H9 (cell line): ENCODE data around the gene RBP4. TPM values are rescaled to one million over a fixed set of nuclear protein-coding genes. Genes with fewer than 3 reads are reported as not detected.

ENCODE experiments used
- DNase-seq: peaks from one replicate; pipeline ENCODE4 v3.0.0-alpha.2; 2017
- H2AFZ ChIP-seq: one replicate; pipeline ENCODE4 v1.6.1; 2013; ENCODE audit warnings: mild to moderate bottlenecking, low read length, control low read depth, moderate library complexity
- H2AK5ac ChIP-seq: 2 replicates; pipeline ENCODE4 v1.6.1; 2013; ENCODE audit warnings: low read length, control low read depth, mixed read lengths; ENCODE audit not compliant: insufficient read length
- H2BK120ac ChIP-seq: one replicate; pipeline ENCODE4 v1.6.1; 2013; ENCODE audit warnings: low read depth, mild to moderate bottlenecking, low read length, control low read depth, inconsistent platforms; ENCODE audit not compliant: poor library complexity, severe bottlenecking
- H2BK12ac ChIP-seq: 2 replicates; pipeline ENCODE4 v1.6.1; 2013; ENCODE audit warnings: low read length, control low read depth, mixed read lengths, low read depth; ENCODE audit not compliant: insufficient read length
- H2BK15ac ChIP-seq: 2 replicates; pipeline ENCODE4 v1.6.1; 2013; ENCODE audit warnings: low read depth, low read length, control low read depth
- H2BK20ac ChIP-seq: one replicate; pipeline ENCODE4 v1.6.1; 2013; ENCODE audit warnings: low read depth, mild to moderate bottlenecking, low read length, control low read depth, inconsistent platforms; ENCODE audit not compliant: poor library complexity, severe bottlenecking
- H2BK5ac ChIP-seq: 2 replicates; pipeline ENCODE4 v1.6.1; 2013; ENCODE audit warnings: low read length, control low read depth, mixed read lengths; ENCODE audit not compliant: insufficient read length
- H3K14ac ChIP-seq: 2 replicates; pipeline ENCODE4 v1.6.1; 2013; ENCODE audit warnings: low read length, control low read depth; ENCODE audit not compliant: insufficient read depth
- H3K18ac ChIP-seq: 2 replicates; pipeline ENCODE4 v1.6.1; 2013; ENCODE audit warnings: low read depth, mild to moderate bottlenecking, mixed read lengths, low read length, control low read depth; ENCODE audit not compliant: insufficient read length
- H3K23ac ChIP-seq: 2 replicates; pipeline ENCODE4 v1.6.1; 2013; ENCODE audit warnings: low read length, control low read depth, mixed read lengths, low read depth; ENCODE audit not compliant: insufficient read length
- H3K23me2 ChIP-seq: 2 replicates; pipeline ENCODE4 v1.6.1; 2013; ENCODE audit warnings: low read depth, mild to moderate bottlenecking, mixed read lengths, low read length, control low read depth; ENCODE audit not compliant: insufficient read length, poor library complexity, severe bottlenecking
- H3K27ac ChIP-seq: 2 replicates; pipeline ENCODE4 v1.5.1; 2013; ENCODE audit warnings: low read length, control low read depth, mixed read lengths, low read depth; ENCODE audit not compliant: insufficient read length
- H3K27me3 ChIP-seq: 2 replicates; pipeline ENCODE4 v1.6.1; 2013; ENCODE audit warnings: low read length, control low read depth, inconsistent platforms; ENCODE audit not compliant: insufficient read depth
- H3K4ac ChIP-seq: 2 replicates; pipeline ENCODE4 v1.6.1; 2013; ENCODE audit warnings: low read depth, mild to moderate bottlenecking, control low read depth, inconsistent platforms, low read length, moderate library complexity
- H3K4me1 ChIP-seq: 2 replicates; pipeline ENCODE4 v1.6.1; 2013; ENCODE audit warnings: low read length, control low read depth, inconsistent platforms; ENCODE audit not compliant: insufficient read depth
- H3K4me2 ChIP-seq: 2 replicates; pipeline ENCODE4 v1.6.1; 2013; ENCODE audit warnings: low read length, control low read depth, mixed read lengths; ENCODE audit not compliant: insufficient read length, insufficient read depth
- H3K56ac ChIP-seq: 2 replicates; pipeline ENCODE4 v1.6.1; 2013; ENCODE audit warnings: low read depth, mild to moderate bottlenecking, mixed read lengths, low read length, control low read depth; ENCODE audit not compliant: insufficient read length
- H3K79me1 ChIP-seq: 2 replicates; pipeline ENCODE4 v1.6.1; 2013; ENCODE audit warnings: low read depth, mild to moderate bottlenecking, moderate library complexity, low read length, control low read depth, inconsistent platforms; ENCODE audit not compliant: insufficient read depth, poor library complexity, severe bottlenecking
- H3K79me2 ChIP-seq: 2 replicates; pipeline ENCODE4 v1.6.1; 2013; ENCODE audit warnings: low read length, control low read depth, inconsistent platforms; ENCODE audit not compliant: insufficient read depth
- H3K9ac ChIP-seq: 2 replicates; pipeline ENCODE4 v1.6.1; 2013; ENCODE audit warnings: low read length, control low read depth, mixed read lengths; ENCODE audit not compliant: insufficient read length; ENCODE audit errors: extremely low read depth
- H3K9me3 ChIP-seq: one replicate; pipeline ENCODE4 v1.6.1; 2013; ENCODE audit warnings: low read depth, low read length, inconsistent platforms; ENCODE audit not compliant: control insufficient read depth
- H3T11ph ChIP-seq: one replicate; pipeline ENCODE4 v1.6.1; 2013; ENCODE audit warnings: mild to moderate bottlenecking, low read length, control low read depth, inconsistent platforms
- H4K20me1 ChIP-seq: one replicate; pipeline ENCODE4 v1.6.1; 2013; ENCODE audit not compliant: control insufficient read depth, insufficient read length, insufficient read depth
- H4K5ac ChIP-seq: 2 replicates; pipeline ENCODE4 v1.6.1; 2013; ENCODE audit warnings: low read depth, mild to moderate bottlenecking, mixed read lengths, low read length, control low read depth; ENCODE audit not compliant: insufficient read length
- H4K8ac ChIP-seq: replicated peaks from 2 replicates; pipeline ENCODE4 v1.6.1; 2013; ENCODE audit warnings: low read length, control low read depth, mixed read lengths, low read depth; ENCODE audit not compliant: insufficient read length
- H4K91ac ChIP-seq: 2 replicates; pipeline ENCODE4 v1.6.1; 2013; ENCODE audit warnings: low read depth, mild to moderate bottlenecking, moderate library complexity, mixed read lengths, low read length, control low read depth; ENCODE audit not compliant: insufficient read length
- H3K27ac Mint-ChIP-seq, 3 experiments: 2 replicates in 2 of 3; 3 replicates in 1 of 3; pipeline ENCODE4 v1.8.0; 2020 to 2021; ENCODE audit warnings: mixed read lengths in 3 of 3, mild to moderate bottlenecking in 1 of 3, moderate library complexity in 1 of 3
- H3K27me3 Mint-ChIP-seq: 2 replicates; pipeline ENCODE4 v1.8.0; 2021; ENCODE audit warnings: low read depth, mild to moderate bottlenecking, moderate library complexity, mixed read lengths
- H3K36me3 Mint-ChIP-seq, 3 experiments: 2 replicates in 2 of 3; 3 replicates in 1 of 3; pipeline ENCODE4 v1.8.0; 2020 to 2021; ENCODE audit warnings: low read depth in 3 of 3, mixed read lengths in 3 of 3; ENCODE audit not compliant: insufficient read depth in 1 of 3
- H3K4me1 Mint-ChIP-seq, 2 experiments: 2 replicates each; pipeline ENCODE4 v1.8.0; 2020; ENCODE audit warnings: mixed read lengths in 2 of 2
- H3K4me3 Mint-ChIP-seq, 2 experiments: 2 replicates in 1 of 2; 3 replicates in 1 of 2; pipeline ENCODE4 v1.8.0; 2020 to 2021; ENCODE audit warnings: mild to moderate bottlenecking in 2 of 2, mixed read lengths in 2 of 2, moderate library complexity in 1 of 2
- H3K9me3 Mint-ChIP-seq, 2 experiments: 2 replicates in 1 of 2; 3 replicates in 1 of 2; pipeline ENCODE4 v1.8.0; 2020; ENCODE audit warnings: mild to moderate bottlenecking in 2 of 2, mixed read lengths in 2 of 2, moderate library complexity in 1 of 2
- WGBS: extraction: QIAGEN DNeasy Blood & Tissue Kit; methylation state at CpG from one replicate; pipeline ENCODE4 v1.1.7; 2013; ENCODE audit warnings: missing lambda C conversion rate, low lambda C conversion rate, mixed read lengths; ENCODE audit not compliant: insufficient read length; ENCODE audit errors: extremely low coverage; 5-methylcytosine and 5-hydroxymethylcytosine counted together
- long read RNA-seq: library from polyadenylated mRNA; unstranded; transcript quantifications from one replicate; pipeline ENCODE4 v2.0.0, GENCODE V29; 2020
- total RNA-seq: library from RNA; stranded (reverse); gene quantifications from 2 replicates; pipeline ENCODE4 v1.2.1, GENCODE V29; 2021
- TF ChIP-seq, protein P1 (sequence below): fragments of 200-600 bp; sonication (generic); conservative IDR thresholded peaks from 3 replicates; pipeline ENCODE4 v1.8.0; 2021; ENCODE audit warnings: antibody characterized with exemption, mild to moderate bottlenecking

Gene RBP4
- not detected in 2 replicates for total RNA-seq
- long read RNA-seq, result 0 reads

DNA sequence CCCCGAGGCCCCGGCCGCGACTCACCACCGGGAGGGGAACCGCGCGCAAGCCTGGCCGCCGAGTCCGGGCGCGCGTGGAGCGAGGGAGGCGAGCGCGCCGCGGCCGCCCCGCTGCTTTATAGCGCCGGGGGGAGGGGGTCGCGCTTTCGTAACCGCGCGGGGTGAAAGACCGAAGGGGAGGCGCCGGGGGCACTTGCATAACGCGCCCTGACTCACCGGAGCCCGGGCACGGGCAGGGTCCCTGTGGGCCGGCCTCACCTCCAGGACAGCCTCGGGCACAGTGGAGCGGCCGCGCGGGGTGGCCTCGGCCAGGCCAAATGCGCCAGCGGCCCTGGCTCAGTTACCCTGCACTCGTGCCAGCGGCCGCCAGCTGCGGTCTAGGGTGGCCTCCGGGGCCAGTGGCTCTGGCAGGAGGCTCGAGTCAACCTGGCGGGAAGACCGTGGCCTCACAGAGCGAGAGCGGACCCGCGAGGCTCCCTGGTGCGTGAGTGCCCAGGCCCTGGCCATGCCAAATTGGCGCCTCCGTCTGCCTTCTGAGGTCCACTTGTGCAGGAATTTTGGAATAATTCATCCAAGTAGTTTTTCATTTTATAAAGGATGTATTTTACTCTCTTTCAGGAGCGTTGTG lies at the start of gene RBP4:
TSS of gene RBP4 (minus strand) at position 90 of the 628 bp plus-strand sequence. CDS start 207 bp downstream, outside the sequence.
- H3K9me3 Mint-ChIP-seq, result no peaks in the 10 kb centered on the region
- H3K18ac ChIP-seq, result no peak within 1 kb of the TSS
- no peaks in the 10 kb centered on the region for H3K79me1 ChIP-seq
- no peaks in the 10 kb centered on the region; a peak in 1 of 7 replicates for H3K36me3 Mint-ChIP-seq
- peak within 1 kb of the TSS; percentile 71 for H3K4me2 ChIP-seq
- H3K23ac ChIP-seq, result no peak within 1 kb of the TSS
- no peak within 1 kb of the TSS for H2AK5ac ChIP-seq
- no peak within 1 kb of the TSS for H3T11ph ChIP-seq
- no peak within 1 kb of the TSS for H3K56ac ChIP-seq
- H2AFZ ChIP-seq, result no peak within 1 kb of the TSS
- H3K27me3 Mint-ChIP-seq, result peaks cover 78% of the 10 kb centered on the region
- H3K79me2 ChIP-seq, result no peaks in the 10 kb centered on the region
- peak within 1 kb of the TSS; percentile 65 to 82 for H3K4me3 Mint-ChIP-seq
- H3K14ac ChIP-seq, result peak within 1 kb of the TSS; percentile 12; the same call in 1 of the 2 replicates
- H4K91ac ChIP-seq, result no peak within 1 kb of the TSS
- TF ChIP-seq, protein P1, sequence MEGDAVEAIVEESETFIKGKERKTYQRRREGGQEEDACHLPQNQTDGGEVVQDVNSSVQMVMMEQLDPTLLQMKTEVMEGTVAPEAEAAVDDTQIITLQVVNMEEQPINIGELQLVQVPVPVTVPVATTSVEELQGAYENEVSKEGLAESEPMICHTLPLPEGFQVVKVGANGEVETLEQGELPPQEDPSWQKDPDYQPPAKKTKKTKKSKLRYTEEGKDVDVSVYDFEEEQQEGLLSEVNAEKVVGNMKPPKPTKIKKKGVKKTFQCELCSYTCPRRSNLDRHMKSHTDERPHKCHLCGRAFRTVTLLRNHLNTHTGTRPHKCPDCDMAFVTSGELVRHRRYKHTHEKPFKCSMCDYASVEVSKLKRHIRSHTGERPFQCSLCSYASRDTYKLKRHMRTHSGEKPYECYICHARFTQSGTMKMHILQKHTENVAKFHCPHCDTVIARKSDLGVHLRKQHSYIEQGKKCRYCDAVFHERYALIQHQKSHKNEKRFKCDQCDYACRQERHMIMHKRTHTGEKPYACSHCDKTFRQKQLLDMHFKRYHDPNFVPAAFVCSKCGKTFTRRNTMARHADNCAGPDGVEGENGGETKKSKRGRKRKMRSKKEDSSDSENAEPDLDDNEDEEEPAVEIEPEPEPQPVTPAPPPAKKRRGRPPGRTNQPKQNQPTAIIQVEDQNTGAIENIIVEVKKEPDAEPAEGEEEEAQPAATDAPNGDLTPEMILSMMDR, result no peak
- no peak within 1 kb of the TSS for H2BK5ac ChIP-seq
- no peaks in the 10 kb centered on the region for H3K4me1 ChIP-seq
- H3K27me3 ChIP-seq, result peaks cover 24% of the 10 kb centered on the region
- no peak within 1 kb of the TSS for H2BK120ac ChIP-seq
- H2BK12ac ChIP-seq, result no peak within 1 kb of the TSS
- no peak within 1 kb of the TSS for H3K9ac ChIP-seq
- no peak within 1 kb of the TSS for H3K27ac ChIP-seq
- peak; percentile 33 for DNase-seq
- no peak within 1 kb of the TSS for H4K8ac ChIP-seq
- no peak within 1 kb of the TSS for H3K4ac ChIP-seq
- no peaks in the 10 kb centered on the region for H3K9me3 ChIP-seq
- H4K5ac ChIP-seq, result no peak within 1 kb of the TSS
- peaks cover 7% of the 10 kb centered on the region for H3K23me2 ChIP-seq
- no peaks in the 10 kb centered on the region for H4K20me1 ChIP-seq
- no peak within 1 kb of the TSS for H2BK15ac ChIP-seq
- peaks cover 13 to 14% of the 10 kb centered on the region in 2 experiments for H3K4me1 Mint-ChIP-seq
- no peak within 1 kb of the TSS for H2BK20ac ChIP-seq
- WGBS, result no CpG with 5 or more reads among the region's 63 CpGs
- H3K27ac Mint-ChIP-seq, result no peak within 1 kb of the TSS
